Muscle of leg (tissue), 11 donors: Measurements from ENCODE around the gene FOXR1. TPM values are rescaled to one million over a fixed set of nuclear protein-coding genes. Genes with fewer than 3 reads are reported as not detected.

ENCODE experiments used
- DNase-seq: peaks from one replicate; pipeline ENCODE4 v3.0.0; 2013
- H3K27ac ChIP-seq: one replicate; pipeline ENCODE4 v1.5.1; 2013; ENCODE audit warnings: mild to moderate bottlenecking, low read length, control low read depth
- H3K27me3 ChIP-seq: one replicate; pipeline ENCODE4 v1.6.1; 2013; ENCODE audit warnings: low read length; ENCODE audit not compliant: control insufficient read depth, insufficient read depth
- H3K36me3 ChIP-seq: one replicate; pipeline ENCODE4 v1.6.1; 2013; ENCODE audit warnings: low read length; ENCODE audit not compliant: control insufficient read depth, insufficient read depth
- H3K4me1 ChIP-seq: one replicate; pipeline ENCODE4 v1.6.1; 2013; ENCODE audit warnings: low read length; ENCODE audit not compliant: control insufficient read depth, insufficient read depth
- H3K4me3 ChIP-seq: one replicate; pipeline ENCODE4 v1.5.1; 2013; ENCODE audit warnings: low read length, control low read depth
- H3K9me3 ChIP-seq: replicated peaks from 2 replicates; pipeline ENCODE4 v1.6.1; 2013; ENCODE audit warnings: low read depth, low read length; ENCODE audit not compliant: control insufficient read depth
- WGBS: methylation state at CpG from one replicate; pipeline ENCODE4 v1.1.5; 2013; ENCODE audit warnings: missing lambda C conversion rate; ENCODE audit not compliant: insufficient coverage; 5-methylcytosine and 5-hydroxymethylcytosine counted together
- polyA plus RNA-seq, 8 donors: library from polyadenylated mRNA; unstranded; fragments of 120-200 nt; gene quantifications; one replicate each; pipeline versions ENCODE4 v1.2.1 to v1.2.3, GENCODE V29; 2013; ENCODE audit warnings: inconsistent platforms in 1 of 8, low replicate concordance in 1 of 8; ENCODE audit not compliant: insufficient read length in 8 of 8, insufficient read depth in 1 of 8
- total RNA-seq: library from RNA; stranded (reverse); fragments of 120-200 nt; gene quantifications from one replicate; pipeline ENCODE4 v1.2.4, GENCODE V29; 2013

Gene FOXR1
- total and polyA plus RNA-seq, 9 donors = not detected

DNA sequence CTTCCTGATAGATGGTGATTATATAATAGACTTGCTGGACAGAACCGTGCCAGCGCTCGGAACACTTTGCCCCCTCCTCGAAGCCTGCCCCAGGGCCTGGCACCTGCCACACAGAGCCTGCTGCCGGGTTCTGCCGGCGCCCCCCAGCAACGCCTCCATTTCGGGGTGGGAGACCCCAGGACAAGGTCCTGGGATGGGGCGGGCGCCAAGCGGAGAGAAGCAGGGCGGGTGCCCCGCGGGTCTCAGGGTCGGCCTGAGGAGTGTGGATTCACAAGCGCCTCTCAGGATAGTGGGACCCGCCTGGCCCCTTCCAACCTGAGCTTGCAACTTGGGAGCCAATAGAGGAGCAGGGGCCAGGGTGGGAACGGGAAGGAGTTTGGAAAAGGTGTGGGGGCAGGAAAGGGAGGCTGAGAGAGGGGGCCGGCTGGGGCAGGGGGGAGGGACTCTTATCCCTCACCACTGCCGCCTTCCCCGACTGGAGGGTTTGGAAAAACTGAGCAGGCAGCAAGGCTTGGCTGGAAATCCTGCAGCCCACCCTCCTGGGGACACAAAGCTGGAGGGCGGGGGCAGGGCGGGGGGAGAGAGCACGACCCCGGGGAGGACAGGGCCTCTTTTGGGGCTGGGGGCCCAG is 42.6 kb upstream of the FOXR1 start:
- under 1% methylated on average over 19 of the region's 26 CpGs for WGBS
- DNase-seq = peak; percentile 96

GRCh38 chr11:118929501-118930093 is 42.0 kb upstream of the FOXR1 start:
- peaks cover 47% of the 10 kb centered on the region for H3K4me1 ChIP-seq
- WGBS = under 1% methylated on average over 14 of the region's 26 CpGs

More for the DNA sequence above, 42.6 kb upstream of the FOXR1 start:
- peak overlapping the region; percentile 95 for H3K27ac ChIP-seq
- peaks cover 52% of the 10 kb centered on the region for H3K4me1 ChIP-seq
- peaks cover 2% of the 10 kb centered on the region for H3K27me3 ChIP-seq
- H3K36me3 ChIP-seq = no peaks in the 10 kb centered on the region
- H3K9me3 ChIP-seq = no peaks in the 10 kb centered on the region
- peak overlapping the region; percentile 54 for H3K4me3 ChIP-seq

GRCh38 chr11:118930094-118930712 is 41.4 kb upstream of the FOXR1 start:
- H3K9me3 ChIP-seq = no peaks in the 10 kb centered on the region
- peak overlapping the region; percentile 95 for H3K27ac ChIP-seq
- no peaks in the 10 kb centered on the region for H3K36me3 ChIP-seq
- peak overlapping the region; percentile 54 for H3K4me3 ChIP-seq
- peaks cover 47% of the 10 kb centered on the region for H3K4me1 ChIP-seq
- peaks cover 2% of the 10 kb centered on the region for H3K27me3 ChIP-seq
- peak; percentile 92 for DNase-seq
- 0% methylated on average over 10 of the region's 20 CpGs for WGBS

More at GRCh38 chr11:118929501-118930093, 42.0 kb upstream of the FOXR1 start:
- Histone ChIP-seq H3K4me3 (peak overlapping the region; percentile 54), H3K27me3 (peaks cover 2% of the 10 kb centered on the region), H3K9me3 (no peaks in the 10 kb centered on the region), H3K27ac (peak overlapping the region; percentile 95), H3K36me3 (no peaks in the 10 kb centered on the region)
- peak; percentile 99 for DNase-seq

DNA sequence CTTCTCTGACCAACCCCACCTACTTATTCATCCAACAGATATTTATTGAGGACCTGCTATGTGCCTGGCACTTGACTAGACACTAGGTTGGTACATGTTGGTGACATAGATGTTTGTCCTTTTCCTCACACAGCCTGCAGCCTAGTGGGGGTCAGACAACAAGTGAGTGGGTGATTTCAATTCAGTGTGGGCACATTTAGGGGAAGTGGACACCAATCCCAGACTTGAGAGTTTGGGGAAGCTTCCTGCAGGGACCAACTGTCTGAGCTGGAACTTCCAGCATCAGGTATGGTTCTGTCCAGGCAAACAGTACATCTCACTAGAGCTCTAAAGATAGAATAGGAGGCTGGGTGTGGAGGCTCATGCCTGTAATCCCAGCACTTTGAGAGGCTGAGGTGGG is 40.0 kb upstream of the FOXR1 start:
- H3K9me3 ChIP-seq = no peaks in the 10 kb centered on the region
- H3K27ac ChIP-seq = no peak overlapping the region
- H3K4me3 ChIP-seq = no peak overlapping the region
- no peak for DNase-seq
- no peaks in the 10 kb centered on the region for H3K36me3 ChIP-seq
- peaks cover 2% of the 10 kb centered on the region for H3K27me3 ChIP-seq
- H3K4me1 ChIP-seq = peaks cover 40% of the 10 kb centered on the region

DNA sequence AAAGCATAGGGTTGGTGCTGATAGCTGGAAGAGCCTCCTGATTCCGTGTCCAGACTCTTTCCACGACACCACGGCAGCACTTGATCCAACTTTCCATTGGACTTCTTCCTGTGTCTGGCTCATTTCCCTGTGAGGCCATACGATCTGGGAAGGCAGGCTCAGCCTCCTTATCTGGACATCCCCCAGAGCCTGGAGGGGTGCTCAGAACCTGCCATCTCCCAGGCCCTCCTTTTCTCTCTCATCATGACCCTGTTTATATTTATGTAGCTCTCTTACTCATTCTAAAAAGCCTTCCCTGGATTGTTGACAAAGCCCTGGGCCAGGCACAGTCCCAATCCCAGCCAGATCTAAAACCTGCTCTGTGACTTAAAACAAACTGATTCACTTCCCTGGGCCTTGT is 38.1 kb upstream of the FOXR1 start:
- H3K27ac ChIP-seq = peak overlapping the region; percentile 73
- 3% methylated on average over 4 of the region's 4 CpGs for WGBS
- peaks cover 2% of the 10 kb centered on the region for H3K27me3 ChIP-seq
- H3K9me3 ChIP-seq = no peaks in the 10 kb centered on the region
- peak; percentile 94 for DNase-seq
- peaks cover 23% of the 10 kb centered on the region for H3K4me1 ChIP-seq
- no peak overlapping the region for H3K4me3 ChIP-seq
- no peaks in the 10 kb centered on the region for H3K36me3 ChIP-seq

DNA sequence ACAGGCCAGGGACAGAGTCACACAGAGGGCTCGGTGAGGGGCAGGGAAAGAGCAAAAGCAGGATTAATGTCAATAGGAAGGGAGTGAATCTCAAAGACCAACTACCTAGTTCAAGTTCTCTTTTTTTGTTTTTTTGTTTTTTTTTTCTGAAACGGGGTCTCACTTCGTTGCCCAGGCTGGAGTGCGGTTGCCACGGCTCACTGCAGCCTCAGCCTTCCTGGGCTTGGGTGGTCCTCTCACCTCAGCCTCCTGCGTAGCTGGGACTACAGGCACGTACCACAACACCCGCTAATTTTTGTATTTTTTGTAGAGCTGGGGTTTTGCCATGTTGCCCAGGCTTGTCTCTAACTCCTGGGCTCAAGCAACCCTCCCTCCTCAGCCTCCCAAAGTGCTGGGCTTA is 36.2 kb upstream of the FOXR1 start:
- H3K27me3 ChIP-seq = peaks cover 2% of the 10 kb centered on the region
- no peaks in the 10 kb centered on the region for H3K36me3 ChIP-seq
- no peak overlapping the region for H3K4me3 ChIP-seq
- peaks cover 22% of the 10 kb centered on the region for H3K4me1 ChIP-seq
- no peaks in the 10 kb centered on the region for H3K9me3 ChIP-seq
- no peak for DNase-seq
- no peak overlapping the region for H3K27ac ChIP-seq
- WGBS = 93% methylated on average over 3 of the region's 8 CpGs

GRCh38 chr11:118938491-118939403 is 32.8 kb upstream of the FOXR1 start:
- WGBS = 75% methylated on average over 10 of the region's 11 CpGs
- Histone ChIP-seq H3K27me3 (no peaks in the 10 kb centered on the region), H3K4me3 (no peak overlapping the region), H3K9me3 (no peaks in the 10 kb centered on the region), H3K36me3 (no peaks in the 10 kb centered on the region), H3K27ac (no peak overlapping the region), H3K4me1 (peaks cover 12% of the 10 kb centered on the region)
- no peak for DNase-seq

DNA sequence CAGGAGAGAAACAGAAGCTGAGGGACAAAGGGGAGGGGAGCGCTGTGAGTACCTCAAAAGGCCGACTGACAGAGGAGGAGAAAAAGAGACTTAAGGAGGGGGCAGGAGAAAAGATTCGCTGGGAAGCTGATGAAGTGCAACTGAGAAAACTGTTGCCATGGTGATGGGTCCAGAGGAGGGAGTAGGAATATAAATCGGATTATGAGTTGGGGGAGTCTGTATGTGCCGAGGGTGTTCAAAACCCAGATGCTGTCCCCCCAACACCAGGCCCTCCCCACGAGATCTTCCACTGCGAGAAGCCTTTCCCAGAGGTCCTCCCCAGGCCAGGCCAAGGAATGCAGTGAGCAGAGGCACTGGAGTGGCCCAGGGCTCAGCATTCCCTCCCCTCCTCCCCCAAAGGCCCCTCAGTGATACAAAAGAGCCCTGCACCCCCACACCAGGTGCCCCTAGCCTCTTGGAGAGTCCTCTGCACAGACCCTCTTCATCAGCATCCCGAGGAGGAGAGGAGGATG is 32.1 kb upstream of the FOXR1 start:
- Histone ChIP-seq H3K4me1 (peaks cover 12% of the 10 kb centered on the region), H3K9me3 (no peaks in the 10 kb centered on the region), H3K36me3 (no peaks in the 10 kb centered on the region), H3K4me3 (no peak overlapping the region), H3K27me3 (no peaks in the 10 kb centered on the region), H3K27ac (no peak overlapping the region)
- no peak for DNase-seq
- 31% methylated on average over 6 of the region's 8 CpGs for WGBS

DNA sequence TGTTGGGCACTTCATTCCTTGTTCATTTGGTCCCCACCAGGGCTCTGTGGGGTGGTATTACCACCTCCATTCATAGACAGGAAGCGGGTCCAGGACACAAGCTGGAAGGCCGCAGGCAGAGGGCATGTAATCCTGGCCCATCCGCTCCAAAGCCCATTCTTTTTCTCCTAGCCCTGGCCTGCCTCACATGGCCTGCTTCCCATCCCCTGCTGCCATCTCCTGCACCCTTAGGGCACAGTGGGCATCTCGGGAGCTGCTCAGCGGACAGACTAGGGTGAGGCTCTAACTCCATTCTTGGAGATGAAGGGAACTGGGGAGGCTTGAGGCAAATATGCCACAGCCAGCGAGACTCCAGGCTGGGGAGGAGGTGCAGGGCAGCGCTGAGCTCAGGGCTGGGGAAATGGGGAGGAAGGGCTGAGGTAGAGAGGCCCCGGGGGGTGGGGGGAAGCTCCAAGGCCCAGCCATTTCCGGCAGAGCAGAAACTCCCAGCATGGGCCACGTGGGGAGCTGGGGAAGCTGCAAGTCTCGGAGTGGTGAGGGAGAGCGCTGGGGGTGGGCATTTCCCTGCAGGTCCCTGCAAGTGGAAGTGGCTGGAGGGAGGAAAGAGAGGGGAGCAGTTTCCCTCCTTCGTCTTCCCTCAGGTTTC is 31.5 kb upstream of the FOXR1 start:
- H3K9me3 ChIP-seq = no peaks in the 10 kb centered on the region
- peaks cover 12% of the 10 kb centered on the region for H3K4me1 ChIP-seq
- peak; percentile 71 for DNase-seq
- no peak overlapping the region for H3K27ac ChIP-seq
- WGBS = 24% methylated on average over 6 of the region's 13 CpGs
- H3K36me3 ChIP-seq = no peaks in the 10 kb centered on the region
- no peaks in the 10 kb centered on the region for H3K27me3 ChIP-seq
- no peak overlapping the region for H3K4me3 ChIP-seq
